ENCODE results near the gene EXOC3L2.

DNA sequence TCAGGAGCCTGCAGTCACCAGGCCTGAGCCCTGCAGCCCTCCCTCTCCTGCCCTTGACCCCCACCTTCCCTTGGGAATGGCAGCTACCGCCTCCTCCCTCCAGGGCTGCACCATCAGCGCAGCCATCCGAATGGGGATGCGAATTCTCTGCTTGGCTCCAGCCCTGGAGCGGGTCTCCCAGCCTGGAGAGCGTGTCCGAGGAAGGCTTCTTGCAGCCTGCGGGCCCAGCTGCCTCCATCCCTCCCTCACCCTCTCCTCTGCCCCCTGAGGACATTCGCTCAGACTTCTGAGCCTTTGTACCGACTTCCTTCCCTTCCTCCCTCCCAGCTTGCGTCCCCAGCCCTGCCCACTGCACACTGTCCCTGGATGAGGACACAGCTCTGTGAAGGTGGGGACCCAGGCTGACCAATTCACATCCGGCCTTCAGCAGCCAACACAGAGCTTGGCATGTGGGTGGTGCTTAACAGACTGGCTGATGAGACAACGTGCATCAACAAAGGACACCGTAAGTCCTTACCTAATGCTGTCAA is 78.4 kb downstream of the EXOC3L2 start:
- TF ChIP-seq, protein P1, sequence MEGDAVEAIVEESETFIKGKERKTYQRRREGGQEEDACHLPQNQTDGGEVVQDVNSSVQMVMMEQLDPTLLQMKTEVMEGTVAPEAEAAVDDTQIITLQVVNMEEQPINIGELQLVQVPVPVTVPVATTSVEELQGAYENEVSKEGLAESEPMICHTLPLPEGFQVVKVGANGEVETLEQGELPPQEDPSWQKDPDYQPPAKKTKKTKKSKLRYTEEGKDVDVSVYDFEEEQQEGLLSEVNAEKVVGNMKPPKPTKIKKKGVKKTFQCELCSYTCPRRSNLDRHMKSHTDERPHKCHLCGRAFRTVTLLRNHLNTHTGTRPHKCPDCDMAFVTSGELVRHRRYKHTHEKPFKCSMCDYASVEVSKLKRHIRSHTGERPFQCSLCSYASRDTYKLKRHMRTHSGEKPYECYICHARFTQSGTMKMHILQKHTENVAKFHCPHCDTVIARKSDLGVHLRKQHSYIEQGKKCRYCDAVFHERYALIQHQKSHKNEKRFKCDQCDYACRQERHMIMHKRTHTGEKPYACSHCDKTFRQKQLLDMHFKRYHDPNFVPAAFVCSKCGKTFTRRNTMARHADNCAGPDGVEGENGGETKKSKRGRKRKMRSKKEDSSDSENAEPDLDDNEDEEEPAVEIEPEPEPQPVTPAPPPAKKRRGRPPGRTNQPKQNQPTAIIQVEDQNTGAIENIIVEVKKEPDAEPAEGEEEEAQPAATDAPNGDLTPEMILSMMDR (IDR thresholded peaks at IDR 0.05): no peak
- no peak for TF ChIP-seq POLR2AphosphoS5 (IDR thresholded peaks at IDR 0.05; ENCODE audit: low read depth, low read length)
- no peak for TF ChIP-seq TCF7L2 (IDR thresholded peaks at IDR 0.05; ENCODE audit: low read depth, low read length)
- no peak for TF ChIP-seq SIN3A (IDR thresholded peaks at IDR 0.05; ENCODE audit: borderline replicate concordance, insufficient read depth, low read depth, low read length)

Data from Panc1 (cell line).